SK-N-SH treated with all-trans-retinoic acid at 6 μM for 48 hours (cell line): ENCODE data around the gene CCDC154.

Source experiments
- ATAC-seq: fragments of 200-7000 bp; cut with Tn5 transposase; 3 replicates; pipeline ENCODE4 v1.9.1; 2020; ENCODE audit warnings: mild to moderate bottlenecking, moderate library complexity
- ARNTL ChIP-seq: fragments of 450-650 bp; formaldehyde crosslinking; IDR thresholded peaks from 2 replicates; pipeline ENCODE4 v1.5.0; 2020; ENCODE audit warnings: low read depth, mild to moderate bottlenecking, moderate library complexity, borderline replicate concordance
- BACH2 ChIP-seq: fragments of 250-450 bp; sonication (Bioruptor Pico); IDR thresholded peaks from 2 replicates; pipeline ENCODE4 v1.9.0; 2021; ENCODE audit warnings: mild to moderate bottlenecking, borderline replicate concordance
- CREB5 ChIP-seq: fragments of 250-450 bp; sonication (Bioruptor Pico); IDR thresholded peaks from 2 replicates; pipeline ENCODE4 v1.5.1; 2020; ENCODE audit warnings: low read depth, mild to moderate bottlenecking, moderate library complexity
- CSDC2 ChIP-seq: fragments of 250-450 bp; sonication (Bioruptor Pico); IDR thresholded peaks from 2 replicates; pipeline ENCODE4 v1.5.0; 2020; ENCODE audit warnings: mild to moderate bottlenecking, moderate library complexity
- CSRNP3 ChIP-seq: fragments of 250-450 bp; sonication (Bioruptor Pico); IDR thresholded peaks from 2 replicates; pipeline ENCODE4 v1.5.1; 2021; ENCODE audit warnings: mild to moderate bottlenecking, moderate library complexity
- ESRRG ChIP-seq: fragments of 250-450 bp; sonication (Bioruptor Pico); IDR thresholded peaks from 2 replicates; pipeline ENCODE4 v1.6.1; 2021; ENCODE audit warnings: mild to moderate bottlenecking
- ISL1 ChIP-seq: fragments of 250-450 bp; sonication (Bioruptor Pico); IDR thresholded peaks from 2 replicates; pipeline ENCODE4 v2.1.2; 2022; ENCODE audit warnings: mild to moderate bottlenecking, moderate library complexity
- OSR1 ChIP-seq: fragments of 250-450 bp; sonication (Bioruptor Pico); IDR thresholded peaks from 2 replicates; pipeline ENCODE4 v1.8.0; 2022; ENCODE audit warnings: moderate library complexity, mild to moderate bottlenecking, inconsistent platforms
- RARB ChIP-seq: fragments of 250-450 bp; sonication (Bioruptor Pico); IDR thresholded peaks from 2 replicates; pipeline ENCODE4 v1.8.0; 2021; ENCODE audit warnings: mild to moderate bottlenecking, moderate library complexity
- SNAI2 ChIP-seq: fragments of 250-450 bp; sonication (Bioruptor Pico); IDR thresholded peaks from 2 replicates; pipeline ENCODE4 v1.5.0; 2020; ENCODE audit warnings: mild to moderate bottlenecking, moderate library complexity
- TCF4 ChIP-seq: fragments of 250-450 bp; sonication (Bioruptor Pico); IDR thresholded peaks from 2 replicates; pipeline ENCODE4 v1.8.0; 2021; ENCODE audit warnings: mild to moderate bottlenecking, moderate library complexity, borderline replicate concordance
- TOX ChIP-seq: fragments of 250-450 bp; sonication (Bioruptor Pico); IDR thresholded peaks from 2 replicates; pipeline ENCODE4 v1.8.0; 2021; ENCODE audit warnings: mild to moderate bottlenecking, moderate library complexity, borderline replicate concordance
- TSHZ2 ChIP-seq: fragments of 250-450 bp; sonication (Bioruptor Pico); IDR thresholded peaks from 2 replicates; pipeline ENCODE4 v1.5.0; 2020; ENCODE audit warnings: mild to moderate bottlenecking, moderate library complexity
- ZC3H10 ChIP-seq: fragments of 250-450 bp; sonication (Bioruptor Pico); IDR thresholded peaks from 2 replicates; pipeline ENCODE4 v1.5.1; 2021; ENCODE audit warnings: mild to moderate bottlenecking, moderate library complexity
- ZFP3 ChIP-seq: fragments of 250-450 bp; sonication (Bioruptor Pico); IDR thresholded peaks from 2 replicates; pipeline ENCODE4 v1.5.0; 2020; ENCODE audit warnings: mild to moderate bottlenecking, moderate library complexity
- ZFP30 ChIP-seq: fragments of 450-650 bp; formaldehyde crosslinking; IDR thresholded peaks from 2 replicates; pipeline ENCODE4 v1.5.0; 2022; ENCODE audit warnings: mild to moderate bottlenecking, moderate library complexity
- ZNF565 ChIP-seq: fragments of 450-650 bp; formaldehyde crosslinking; conservative IDR thresholded peaks from 2 replicates; pipeline ENCODE4 v1.5.0; 2020; ENCODE audit warnings: low read depth, mild to moderate bottlenecking, moderate library complexity
- ZNF70 ChIP-seq: fragments of 450-650 bp; formaldehyde crosslinking; IDR thresholded peaks from 2 replicates; pipeline ENCODE4 v1.5.0; 2020; ENCODE audit warnings: mild to moderate bottlenecking, moderate library complexity
- ZNF8 ChIP-seq: fragments of 450-650 bp; formaldehyde crosslinking; IDR thresholded peaks from 2 replicates; pipeline ENCODE4 v1.5.0; 2020; ENCODE audit warnings: mild to moderate bottlenecking, moderate library complexity
- TF ChIP-seq, protein P1 (sequence below): fragments of 250-450 bp; sonication (Bioruptor Pico); IDR thresholded peaks from 2 replicates; pipeline ENCODE4 v1.8.0; 2021; ENCODE audit warnings: low read depth, mild to moderate bottlenecking, moderate library complexity, borderline replicate concordance

The CCDC154 gene

GRCh38 chr16:1422076-1422475 is 22.3 kb downstream of the CCDC154 start:
- ATAC-seq = no peak
- TF ChIP-seq BACH2 (CRISPR knock-in tag) (no peak), ZNF70 (no peak), ESRRG (CRISPR knock-in tag) (no peak), SNAI2 (CRISPR knock-in tag) (no peak)
- TF ChIP-seq, protein P1, sequence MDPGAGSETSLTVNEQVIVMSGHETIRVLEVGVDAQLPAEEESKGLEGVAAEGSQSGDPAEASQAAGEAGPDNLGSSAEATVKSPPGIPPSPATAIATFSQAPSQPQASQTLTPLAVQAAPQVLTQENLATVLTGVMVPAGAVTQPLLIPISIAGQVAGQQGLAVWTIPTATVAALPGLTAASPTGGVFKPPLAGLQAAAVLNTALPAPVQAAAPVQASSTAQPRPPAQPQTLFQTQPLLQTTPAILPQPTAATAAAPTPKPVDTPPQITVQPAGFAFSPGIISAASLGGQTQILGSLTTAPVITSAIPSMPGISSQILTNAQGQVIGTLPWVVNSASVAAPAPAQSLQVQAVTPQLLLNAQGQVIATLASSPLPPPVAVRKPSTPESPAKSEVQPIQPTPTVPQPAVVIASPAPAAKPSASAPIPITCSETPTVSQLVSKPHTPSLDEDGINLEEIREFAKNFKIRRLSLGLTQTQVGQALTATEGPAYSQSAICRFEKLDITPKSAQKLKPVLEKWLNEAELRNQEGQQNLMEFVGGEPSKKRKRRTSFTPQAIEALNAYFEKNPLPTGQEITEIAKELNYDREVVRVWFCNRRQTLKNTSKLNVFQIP (CRISPR knock-in tag) = no peak

- TF ChIP-seq ZC3H10 (CRISPR knock-in tag) (no peak), ZNF8 (CRISPR knock-in tag) (no peak), CREB5 (CRISPR knock-in tag) (no peak), CSDC2 (CRISPR knock-in tag) (no peak), TSHZ2 (CRISPR knock-in tag) (no peak), TOX (no peak)
- peak; percentile 14; the same call in 2 of the 3 replicates for ATAC-seq
Measured at GRCh38 chr16:1420111-1420539, 24.2 kb downstream of the CCDC154 start.

GRCh38 chr16:1416521-1416941 is 27.8 kb downstream of the CCDC154 start:
- TF ChIP-seq, protein P1 (CRISPR knock-in tag) = no peak
- TF ChIP-seq CSRNP3 (CRISPR knock-in tag) (no peak), ESRRG (CRISPR knock-in tag) (no peak)
- no peak for ATAC-seq

GRCh38 chr16:1414532-1415260 is 29.7 kb downstream of the CCDC154 start, which contains the start of gene UNKL:
TSS of gene UNKL (minus strand) at chr16:1414704. CDS start at chr16:1414691, 13 bp downstream.
- peak; percentile 50 for ATAC-seq
- TF ChIP-seq ISL1 (CRISPR knock-in tag) (no peak), OSR1 (CRISPR knock-in tag) (no peak)
- TF ChIP-seq, all 23 proteins: peak for 0

DNA sequence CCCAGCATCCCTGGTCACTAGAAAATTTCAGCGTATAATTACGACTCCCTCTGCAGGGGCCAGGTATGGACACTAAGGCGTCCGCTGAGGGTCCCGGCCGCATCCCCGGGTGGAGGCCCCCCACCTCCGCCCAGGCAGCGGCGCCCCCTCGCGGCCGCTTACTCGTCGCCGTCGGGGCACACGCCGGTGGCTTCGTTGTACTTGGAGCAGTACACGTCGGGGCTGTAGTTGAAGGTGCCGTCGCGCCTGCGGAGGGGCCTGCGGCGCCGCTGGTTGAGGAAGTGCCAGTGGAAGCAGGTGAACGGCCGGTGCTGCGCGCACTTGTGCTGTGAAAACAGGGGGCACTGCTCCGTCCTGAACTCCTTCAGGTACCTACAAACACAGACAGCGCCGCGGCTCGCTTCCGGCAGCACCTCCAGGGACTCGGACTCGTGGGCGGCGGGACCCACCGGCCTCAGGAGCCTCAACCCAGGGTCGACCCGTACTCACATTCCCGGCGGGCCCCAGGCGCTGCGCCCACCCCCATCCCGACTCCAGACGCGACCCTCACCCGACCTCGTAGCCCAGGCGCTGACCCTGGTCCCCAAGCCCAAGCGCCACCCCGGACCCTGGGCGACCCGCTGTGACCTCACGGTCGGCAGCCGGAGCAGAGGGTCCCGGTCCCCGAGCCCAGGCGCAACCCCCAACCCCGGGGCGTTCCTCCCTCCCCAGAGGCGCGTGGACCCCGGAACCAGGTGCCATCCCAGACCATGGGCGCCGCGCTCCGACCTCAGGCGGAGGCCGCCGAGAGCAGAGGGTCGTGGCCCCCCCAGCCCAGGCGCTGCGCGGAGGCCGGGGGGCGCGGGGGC is 30.4 kb downstream of the CCDC154 start:
- ATAC-seq = peak; percentile 75
- TF ChIP-seq TOX (no peak), ESRRG (CRISPR knock-in tag) (no peak), ZNF565 (CRISPR knock-in tag) (no peak), ARNTL (CRISPR knock-in tag) (no peak), RARB (CRISPR knock-in tag) (no peak), TCF4 (no peak), ZFP3 (CRISPR knock-in tag) (no peak), ZC3H10 (CRISPR knock-in tag) (no peak), ZFP30 (CRISPR knock-in tag) (no peak)
